ENCODE measurements around the gene GPR141. TPM values are rescaled to one million over a fixed set of nuclear protein-coding genes. Genes with fewer than 3 reads are reported as not detected.
A peak's percentile ranks its signal among the peaks of the same experiment; 100 is the strongest.

Gene GPR141
- 3.9 TPM for polyA plus RNA-seq (2012; ENCODE audit: low read depth, missing spikeins)

GRCh38 chr7:37683246-37684120 lies at the start of gene GPR141:
Gene GPR141 (plus strand): TSS chr7:37683766. CDS start chr7:37740394, 56,628 bp downstream.
- peak; percentile 95 for FAIRE-seq
- peak; percentile 90 for TF ChIP-seq POU2F2 (IDR thresholded peaks at IDR 0.05; ENCODE audit: low read depth, low read length)
- no peak for TF ChIP-seq POLR2A (IDR thresholded peaks at IDR 0.05; ENCODE audit: low read depth, low read length)
- TF ChIP-seq PAX5 (IDR thresholded peaks at IDR 0.05; ENCODE audit: insufficient read depth, low read length, severe bottlenecking), result peak; percentile 82
- TF ChIP-seq TAF1 (IDR thresholded peaks at IDR 0.05; ENCODE audit: low read depth, low read length), result no peak
- TF ChIP-seq POLR2AphosphoS5 (IDR thresholded peaks at IDR 0.05; ENCODE audit: low read depth, low read length), result no peak
- peak; percentile 88 for TF ChIP-seq SPI1 (IDR thresholded peaks at IDR 0.05; ENCODE audit: low read depth, low read length)
- DNase-seq (ENCODE audit: insufficient read length, low spot score), result no peak

GRCh38 chr7:37635346-37635745 lies 48.2 kb upstream of the GPR141 start:
- FAIRE-seq, result no peak
- DNase-seq (ENCODE audit: insufficient read length, low spot score), result no peak
- TF ChIP-seq POLR2AphosphoS5 (IDR thresholded peaks at IDR 0.05; ENCODE audit: low read depth, low read length) (no peak), SPI1 (IDR thresholded peaks at IDR 0.05; ENCODE audit: low read depth, low read length) (no peak), PAX5 (IDR thresholded peaks at IDR 0.05; ENCODE audit: insufficient read depth, low read length, severe bottlenecking) (no peak), POU2F2 (IDR thresholded peaks at IDR 0.05; ENCODE audit: low read depth, low read length) (no peak), TAF1 (IDR thresholded peaks at IDR 0.05; ENCODE audit: low read depth, low read length) (no peak)

GRCh38 chr7:37642028-37642540 lies 41.5 kb upstream of the GPR141 start:
- DNase-seq (ENCODE audit: insufficient read length, low spot score), result no peak
- FAIRE-seq, result no peak
- TF ChIP-seq POU2F2 (IDR thresholded peaks at IDR 0.05; ENCODE audit: low read depth, low read length) (no peak), TAF1 (IDR thresholded peaks at IDR 0.05; ENCODE audit: low read depth, low read length) (no peak), PAX5 (IDR thresholded peaks at IDR 0.05; ENCODE audit: insufficient read depth, low read length, severe bottlenecking) (no peak), POLR2AphosphoS5 (IDR thresholded peaks at IDR 0.05; ENCODE audit: low read depth, low read length) (no peak), SPI1 (IDR thresholded peaks at IDR 0.05; ENCODE audit: low read depth, low read length) (no peak), POLR2A (IDR thresholded peaks at IDR 0.05; ENCODE audit: low read depth, low read length) (no peak)

GRCh38 chr7:37643876-37644275 lies 39.7 kb upstream of the GPR141 start:
- DNase-seq (ENCODE audit: insufficient read length, low spot score) (no peak), FAIRE-seq (no peak)
- TF ChIP-seq TAF1 (IDR thresholded peaks at IDR 0.05; ENCODE audit: low read depth, low read length) (no peak), POU2F2 (IDR thresholded peaks at IDR 0.05; ENCODE audit: low read depth, low read length) (no peak), PAX5 (IDR thresholded peaks at IDR 0.05; ENCODE audit: insufficient read depth, low read length, severe bottlenecking) (no peak), POLR2AphosphoS5 (IDR thresholded peaks at IDR 0.05; ENCODE audit: low read depth, low read length) (no peak)

GRCh38 chr7:37645282-37646050 lies 38.1 kb upstream of the GPR141 start:
- FAIRE-seq (no peak), DNase-seq (ENCODE audit: insufficient read length, low spot score) (no peak)
- TF ChIP-seq TAF1 (IDR thresholded peaks at IDR 0.05; ENCODE audit: low read depth, low read length) (no peak), SPI1 (IDR thresholded peaks at IDR 0.05; ENCODE audit: low read depth, low read length) (no peak), POLR2AphosphoS5 (IDR thresholded peaks at IDR 0.05; ENCODE audit: low read depth, low read length) (no peak), PAX5 (IDR thresholded peaks at IDR 0.05; ENCODE audit: insufficient read depth, low read length, severe bottlenecking) (no peak), POU2F2 (IDR thresholded peaks at IDR 0.05; ENCODE audit: low read depth, low read length) (no peak), POLR2A (IDR thresholded peaks at IDR 0.05; ENCODE audit: low read depth, low read length) (no peak)

GRCh38 chr7:37656913-37657530 lies 26.5 kb upstream of the GPR141 start:
- FAIRE-seq (peak; percentile 77), DNase-seq (ENCODE audit: insufficient read length, low spot score) (peak; percentile 6)
- TF ChIP-seq POU2F2 (IDR thresholded peaks at IDR 0.05; ENCODE audit: low read depth, low read length) (no peak), SPI1 (IDR thresholded peaks at IDR 0.05; ENCODE audit: low read depth, low read length) (peak; percentile 85), POLR2A (IDR thresholded peaks at IDR 0.05; ENCODE audit: low read depth, low read length) (no peak), TAF1 (IDR thresholded peaks at IDR 0.05; ENCODE audit: low read depth, low read length) (no peak)

GRCh38 chr7:37657816-37658215 lies 25.8 kb upstream of the GPR141 start:
- DNase-seq (ENCODE audit: insufficient read length, low spot score) (no peak), FAIRE-seq (no peak)
- TF ChIP-seq SPI1 (IDR thresholded peaks at IDR 0.05; ENCODE audit: low read depth, low read length) (no peak), POLR2AphosphoS5 (IDR thresholded peaks at IDR 0.05; ENCODE audit: low read depth, low read length) (no peak), TAF1 (IDR thresholded peaks at IDR 0.05; ENCODE audit: low read depth, low read length) (no peak), POU2F2 (IDR thresholded peaks at IDR 0.05; ENCODE audit: low read depth, low read length) (no peak), PAX5 (IDR thresholded peaks at IDR 0.05; ENCODE audit: insufficient read depth, low read length, severe bottlenecking) (no peak), POLR2A (IDR thresholded peaks at IDR 0.05; ENCODE audit: low read depth, low read length) (no peak)

GRCh38 chr7:37659971-37660565 lies 23.5 kb upstream of the GPR141 start:
- DNase-seq (ENCODE audit: insufficient read length, low spot score), result no peak
- TF ChIP-seq POU2F2 (IDR thresholded peaks at IDR 0.05; ENCODE audit: low read depth, low read length) (no peak), PAX5 (IDR thresholded peaks at IDR 0.05; ENCODE audit: insufficient read depth, low read length, severe bottlenecking) (no peak)
- FAIRE-seq, result no peak

- DNase-seq (ENCODE audit: insufficient read length, low spot score) (no peak), FAIRE-seq (no peak)
- TF ChIP-seq TAF1 (IDR thresholded peaks at IDR 0.05; ENCODE audit: low read depth, low read length), result no peak
- TF ChIP-seq POLR2A (IDR thresholded peaks at IDR 0.05; ENCODE audit: low read depth, low read length), result no peak
- no peak for TF ChIP-seq POLR2AphosphoS5 (IDR thresholded peaks at IDR 0.05; ENCODE audit: low read depth, low read length)
- TF ChIP-seq POU2F2 (IDR thresholded peaks at IDR 0.05; ENCODE audit: low read depth, low read length), result no peak
- TF ChIP-seq PAX5 (IDR thresholded peaks at IDR 0.05; ENCODE audit: insufficient read depth, low read length, severe bottlenecking), result no peak
- no peak for TF ChIP-seq SPI1 (IDR thresholded peaks at IDR 0.05; ENCODE audit: low read depth, low read length)
These were observed 23.0 kb upstream of the GPR141 start for GRCh38 chr7:37660614-37661013.
